Measurements from ENCODE around the gene RABGEF1. TPM values are rescaled to one million over a fixed set of nuclear protein-coding genes. Genes with fewer than 3 reads are reported as not detected.

RABGEF1 gene
- total RNA-seq, 2 donors from 2014 or later, result 25.3 to 27.1 TPM

Other genes with a start within 250 kb of the RABGEF1 start
- 1 to 10 TPM; 5.6 to 8.6 TPM for gene KCTD7, start 111.9 kb upstream of the RABGEF1 start, total RNA-seq
- gene TMEM248, start 180.5 kb downstream of the RABGEF1 start, total RNA-seq, result 100 to 1,000 TPM; 121 TPM